Measurements from ENCODE around the gene PITRM1.

- no peak for TF ChIP-seq POLR2A (IDR thresholded peaks at IDR 0.05)
- TF ChIP-seq, protein P1, sequence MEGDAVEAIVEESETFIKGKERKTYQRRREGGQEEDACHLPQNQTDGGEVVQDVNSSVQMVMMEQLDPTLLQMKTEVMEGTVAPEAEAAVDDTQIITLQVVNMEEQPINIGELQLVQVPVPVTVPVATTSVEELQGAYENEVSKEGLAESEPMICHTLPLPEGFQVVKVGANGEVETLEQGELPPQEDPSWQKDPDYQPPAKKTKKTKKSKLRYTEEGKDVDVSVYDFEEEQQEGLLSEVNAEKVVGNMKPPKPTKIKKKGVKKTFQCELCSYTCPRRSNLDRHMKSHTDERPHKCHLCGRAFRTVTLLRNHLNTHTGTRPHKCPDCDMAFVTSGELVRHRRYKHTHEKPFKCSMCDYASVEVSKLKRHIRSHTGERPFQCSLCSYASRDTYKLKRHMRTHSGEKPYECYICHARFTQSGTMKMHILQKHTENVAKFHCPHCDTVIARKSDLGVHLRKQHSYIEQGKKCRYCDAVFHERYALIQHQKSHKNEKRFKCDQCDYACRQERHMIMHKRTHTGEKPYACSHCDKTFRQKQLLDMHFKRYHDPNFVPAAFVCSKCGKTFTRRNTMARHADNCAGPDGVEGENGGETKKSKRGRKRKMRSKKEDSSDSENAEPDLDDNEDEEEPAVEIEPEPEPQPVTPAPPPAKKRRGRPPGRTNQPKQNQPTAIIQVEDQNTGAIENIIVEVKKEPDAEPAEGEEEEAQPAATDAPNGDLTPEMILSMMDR (IDR thresholded peaks at IDR 0.05) = no peak
Observed at GRCh38 chr10:3215153-3215775, 42.7 kb upstream of the PITRM1 start.
